Tibial nerve (tissue), 4 donors: ENCODE results near the gene PADI6. TPM values are rescaled to one million over a fixed set of nuclear protein-coding genes. Genes with fewer than 3 reads are reported as not detected.

Experiments
- DNase-seq, 2 donors: peaks; one replicate each; pipeline ENCODE4 v3.0.0-alpha.2; 2019; ENCODE audit warnings: low spot score in 2 of 2
- H3K27ac ChIP-seq, 4 donors: fragments of 200-600 bp; sonication (generic) in 3 of 4; one replicate each; pipeline ENCODE4 v1.5.1; 2017 to 2019; ENCODE audit warnings: mild to moderate bottlenecking in 1 of 4
- H3K27me3 ChIP-seq, 2 donors: fragments of 200-600 bp; sonication (generic) in 1 of 2; one replicate each; pipeline versions ENCODE4 v1.5.1 to v1.6.0; 2017 to 2019
- H3K36me3 ChIP-seq, 3 donors: fragments of 200-600 bp; sonication (generic); one replicate each; pipeline ENCODE4 v1.5.1; 2018 to 2019
- H3K4me1 ChIP-seq, 4 donors: fragments of 200-600 bp; sonication (generic) in 3 of 4; one replicate each; pipeline ENCODE4 v1.5.1; 2017 to 2019
- H3K4me3 ChIP-seq, 4 donors: fragments of 200-600 bp; sonication (generic) in 3 of 4; one replicate each; pipeline ENCODE4 v1.5.1; 2017 to 2019; ENCODE audit warnings: mild to moderate bottlenecking in 1 of 4, moderate library complexity in 1 of 4
- H3K9me3 ChIP-seq, 4 donors: fragments of 200-600 bp; sonication (generic) in 3 of 4; one replicate each; pipeline ENCODE4 v1.5.1; 2017 to 2019
- CTCF ChIP-seq, 5 experiments: fragments of 200-600 bp in 3 of 5; fragments of 450-650 bp in 2 of 5; sonication (generic) in 3 of 5; IDR thresholded peaks; one replicate each; pipeline ENCODE4 v1.5.1; 2016 to 2019; ENCODE audit warnings: antibody characterized with exemption in 5 of 5, mild to moderate bottlenecking in 3 of 5, moderate library complexity in 2 of 5
- EP300 ChIP-seq, 2 donors: sonication (generic); formaldehyde crosslinking; IDR thresholded peaks; one replicate each; pipeline ENCODE4 v1.6.1; 2017; ENCODE audit warnings: antibody characterized with exemption in 2 of 2, mild to moderate bottlenecking in 1 of 2
- POLR2A ChIP-seq, 2 donors: fragments of 450-650 bp; IDR thresholded peaks; one replicate each; pipeline ENCODE4 v1.6.1; 2017; ENCODE audit warnings: antibody characterized with exemption in 2 of 2, mild to moderate bottlenecking in 2 of 2, moderate library complexity in 2 of 2
- WGBS, 2 donors: methylation state at CpG; one replicate each; pipeline ENCODE4 v1.1.5; 2018; 5-methylcytosine and 5-hydroxymethylcytosine counted together
- total RNA-seq, 4 donors: library from RNA; depleted of rRNA; stranded (reverse); fragments of >200 nt; gene quantifications; one replicate each; pipeline ENCODE4 v1.1.0, GENCODE V29; 2016

PADI6 gene
- total RNA-seq, 4 donors from 2014 or later, result not detected

- Histone ChIP-seq H3K4me3 (no peak overlapping the region), H3K27me3 (no peaks in the 10 kb centered on the region), H3K4me1 (no peaks in the 10 kb centered on the region), H3K36me3 (no peaks in the 10 kb centered on the region), H3K27ac (no peak overlapping the region), H3K9me3 (no peaks in the 10 kb centered on the region)
- TF ChIP-seq CTCF (IDR thresholded peaks at IDR 0.05) (no peak), EP300 (IDR thresholded peaks at IDR 0.05) (peak in 1 of 2 donors; percentile 32), POLR2A (IDR thresholded peaks at IDR 0.05) (no peak)
- DNase-seq, result peak; percentile 38 to 44
- WGBS, 2 donors, result 74 to 85% methylated on average over 12 of the region's 12 CpGs
These were observed 75.6 kb downstream of the PADI6 start for GRCh38 chr1:17447501-17447992.

Other genes with a start within 250 kb of the PADI6 start
- not detected for gene PADI1, start 167.1 kb upstream of the PADI6 start, total RNA-seq
- not detected for gene PADI3, start 123.1 kb upstream of the PADI6 start, total RNA-seq
- not detected for gene PADI4, start 64.0 kb upstream of the PADI6 start, total RNA-seq
- 10 to 100 TPM; 27.1 to 44.1 (median 30.1) TPM for gene RCC2, start 67.5 kb downstream of the PADI6 start, total RNA-seq
- 10 to 100 TPM; 38.5 to 73.8 (median 41.7) TPM for gene ARHGEF10L, start 167.5 kb downstream of the PADI6 start, total RNA-seq